Testis (tissue), 3 donors: ENCODE data around the gene ALG13. TPM values are rescaled to one million over a fixed set of nuclear protein-coding genes. Genes with fewer than 3 reads are reported as not detected.
"Not testable (repeated sequence)": the region's sequence is repeated elsewhere in the genome, so short reads cannot be mapped to it uniquely, and the experiment has no call there.

ENCODE experiments used
- DNase-seq: peaks from one replicate; pipeline ENCODE4 v3.0.0-alpha.2; 2019
- H3K27ac ChIP-seq, 2 donors: fragments of 200-600 bp; sonication (generic); one replicate each; pipeline ENCODE4 v1.5.1; 2019
- H3K27me3 ChIP-seq: fragments of 200-600 bp; sonication (generic); one replicate; pipeline ENCODE4 v1.5.1; 2019
- H3K36me3 ChIP-seq: fragments of 200-600 bp; sonication (generic); one replicate; pipeline ENCODE4 v1.5.1; 2017; ENCODE audit warnings: low read depth; ENCODE audit errors: missing control alignments
- H3K4me1 ChIP-seq: fragments of 200-600 bp; sonication (generic); one replicate; pipeline ENCODE4 v1.5.1; 2019
- H3K4me3 ChIP-seq, 2 donors: fragments of 200-600 bp; sonication (generic); one replicate each; pipeline ENCODE4 v1.5.1; 2017 to 2019
- H3K9me3 ChIP-seq: fragments of 200-600 bp; sonication (generic); one replicate; pipeline ENCODE4 v1.5.1; 2017
- POLR2A ChIP-seq: fragments of 450-650 bp; IDR thresholded peaks from one replicate; pipeline ENCODE4 v1.6.1; 2017; ENCODE audit warnings: antibody characterized with exemption, mild to moderate bottlenecking, moderate library complexity
- WGBS, 2 donors: methylation state at CpG; one replicate each; pipeline ENCODE4 v1.1.5; 2018; 5-methylcytosine and 5-hydroxymethylcytosine counted together
- intact Hi-C: fragments of 100-400 bp; cut with DNase I; formaldehyde crosslinking; loops from one replicate; pipeline ENCODE4 v1.15.1; 2023; ENCODE audit warnings: low total_unique reads
- polyA plus RNA-seq: library from polyadenylated mRNA; stranded (reverse); fragments of 350-450 nt; fragmentation: Illumina TruSeq; extraction: RNeasy Lipid Tissue Mini Kit (QIAGEN cat#74804); gene quantifications from one replicate; pipeline ENCODE4 v1.2.3, GENCODE V29; 2014; ENCODE audit warnings: low read depth, low replicate concordance; ENCODE audit not compliant: insufficient read depth
- small RNA-seq, 2 donors: library from RNA; depleted of rRNA; stranded (forward); fragments of <200 nt; gene quantifications; one replicate each; pipeline ENCODE3, GENCODE V24; 2016
- total RNA-seq, 2 donors: library from RNA; depleted of rRNA; stranded (reverse); fragments of >200 nt; gene quantifications; one replicate each; pipeline ENCODE4 v1.2.3, GENCODE V29; 2016
- TF ChIP-seq, protein P1 (sequence below), 3 experiments: fragments of 450-650 bp in 2 of 3; fragments of 200-600 bp in 1 of 3; sonication (generic) in 1 of 3; IDR thresholded peaks; one replicate each; pipeline ENCODE4 v1.5.1; 2016 to 2019; ENCODE audit warnings: antibody characterized with exemption in 3 of 3, mild to moderate bottlenecking in 2 of 3, moderate library complexity in 1 of 3

ALG13 gene
- total and polyA plus RNA-seq, 3 donors from 2014 or later = 43.9 to 164 (median 163) TPM

DNA sequence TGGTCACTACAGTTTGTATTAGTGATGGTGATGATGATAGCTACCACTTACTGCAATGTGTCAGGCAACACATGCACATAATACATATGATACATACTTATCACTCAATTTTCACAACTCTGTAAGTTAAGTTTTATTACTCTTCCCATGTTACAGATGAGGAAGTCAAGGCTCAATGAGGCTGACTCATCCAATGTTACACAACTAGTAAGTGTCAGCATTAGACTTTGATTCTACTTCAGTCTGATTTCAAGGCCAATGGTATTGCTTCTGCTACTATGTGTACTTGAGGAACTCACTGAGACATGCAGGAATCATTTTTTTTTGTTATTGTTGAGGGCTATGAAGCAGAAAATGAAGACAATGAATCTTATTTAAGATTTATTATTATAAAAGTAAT lies 98.6 kb downstream of the ALG13 start:
- intact Hi-C loops = no loop called here
- H3K9me3 ChIP-seq = no peaks in the 10 kb centered on the region
- H3K36me3 ChIP-seq = no peaks in the 10 kb centered on the region
- no peaks in the 10 kb centered on the region for H3K4me1 ChIP-seq
- no peak for TF ChIP-seq POLR2A
- DNase-seq = no peak
- H3K27ac ChIP-seq = no peak overlapping the region
- H3K4me3 ChIP-seq = no peak overlapping the region
- no peaks in the 10 kb centered on the region for H3K27me3 ChIP-seq

DNA sequence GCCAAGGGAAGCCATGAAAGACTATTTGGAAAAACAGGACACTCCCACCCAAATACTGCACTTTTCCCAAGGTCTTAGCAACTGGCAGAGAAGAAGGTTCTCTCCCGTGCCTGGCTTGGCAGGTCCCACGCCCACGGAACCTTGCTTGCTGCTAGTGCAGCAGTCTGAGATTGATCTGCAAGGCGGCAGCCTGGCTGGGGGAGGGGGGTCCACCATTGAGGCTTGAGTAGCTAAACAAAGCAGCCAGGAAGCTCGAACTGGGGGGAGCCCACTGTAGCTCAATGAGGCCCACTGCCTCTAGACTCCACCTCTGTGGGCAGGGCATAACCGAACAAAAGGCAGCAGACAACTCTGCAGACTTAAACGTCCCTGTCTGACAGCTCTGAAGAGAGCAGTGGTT lies 103.7 kb downstream of the ALG13 start:
- intact Hi-C loops = no loop called here
- no peak for DNase-seq

DNA sequence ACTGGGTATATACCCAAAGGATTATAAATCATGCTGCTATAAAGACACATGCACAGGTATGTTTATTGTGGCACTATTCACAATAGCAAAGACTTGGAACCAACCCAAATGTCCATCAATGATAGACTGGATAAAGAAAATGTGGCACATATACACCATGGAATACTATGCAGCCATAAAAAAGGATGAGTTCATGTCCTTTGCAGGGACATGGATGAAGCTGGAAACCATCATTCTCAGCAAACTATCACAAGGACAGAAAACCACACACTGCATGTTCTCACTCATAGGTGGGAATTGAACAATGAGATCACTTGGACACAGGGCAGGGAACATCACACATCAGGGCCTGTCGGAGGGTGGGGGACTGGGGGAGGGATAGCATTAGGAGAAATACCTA lies 109.1 kb downstream of the ALG13 start:
- H3K27me3 ChIP-seq, intact Hi-C loops, H3K4me1 ChIP-seq, H3K9me3 ChIP-seq, H3K27ac ChIP-seq, DNase-seq, H3K36me3 ChIP-seq, H3K4me3 ChIP-seq: not testable (repeated sequence)
- 100% methylated on average over 1 of the region's 1 CpG; no CpG with 5 or more reads in 1 of the 2 donors for WGBS, 2 donors

More for the DNA sequence above, 103.7 kb downstream of the ALG13 start:
- Histone ChIP-seq H3K9me3 (no peaks in the 10 kb centered on the region), H3K4me3 (no peak overlapping the region), H3K36me3 (no peaks in the 10 kb centered on the region), H3K27me3 (no peaks in the 10 kb centered on the region), H3K27ac (no peak overlapping the region), H3K4me1 (no peaks in the 10 kb centered on the region)
- TF ChIP-seq POLR2A = no peak
- TF ChIP-seq, protein P1, sequence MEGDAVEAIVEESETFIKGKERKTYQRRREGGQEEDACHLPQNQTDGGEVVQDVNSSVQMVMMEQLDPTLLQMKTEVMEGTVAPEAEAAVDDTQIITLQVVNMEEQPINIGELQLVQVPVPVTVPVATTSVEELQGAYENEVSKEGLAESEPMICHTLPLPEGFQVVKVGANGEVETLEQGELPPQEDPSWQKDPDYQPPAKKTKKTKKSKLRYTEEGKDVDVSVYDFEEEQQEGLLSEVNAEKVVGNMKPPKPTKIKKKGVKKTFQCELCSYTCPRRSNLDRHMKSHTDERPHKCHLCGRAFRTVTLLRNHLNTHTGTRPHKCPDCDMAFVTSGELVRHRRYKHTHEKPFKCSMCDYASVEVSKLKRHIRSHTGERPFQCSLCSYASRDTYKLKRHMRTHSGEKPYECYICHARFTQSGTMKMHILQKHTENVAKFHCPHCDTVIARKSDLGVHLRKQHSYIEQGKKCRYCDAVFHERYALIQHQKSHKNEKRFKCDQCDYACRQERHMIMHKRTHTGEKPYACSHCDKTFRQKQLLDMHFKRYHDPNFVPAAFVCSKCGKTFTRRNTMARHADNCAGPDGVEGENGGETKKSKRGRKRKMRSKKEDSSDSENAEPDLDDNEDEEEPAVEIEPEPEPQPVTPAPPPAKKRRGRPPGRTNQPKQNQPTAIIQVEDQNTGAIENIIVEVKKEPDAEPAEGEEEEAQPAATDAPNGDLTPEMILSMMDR (IDR thresholded peaks at IDR 0.05) = no peak
- 62% methylated on average over 7 of the region's 7 CpGs; no CpG with 5 or more reads in 1 of the 2 donors for WGBS, 2 donors

Small RNAs within 50 kb of the gene (small RNA-seq; reads per million reads assigned to genes)
- gene RNA5SP512 = 0 reads per million in 2 donors

Other genes with a start within 250 kb of the ALG13 start
- gene SERTM2, start 169.5 kb upstream of the ALG13 start, total RNA-seq = under 1 TPM in 1 of 2 donors, not detected in 1; 0.06 TPM
- gene SERTM2, start 169.5 kb upstream of the ALG13 start, polyA plus RNA-seq = 2.3 TPM
- 100 to 1,000 TPM; 103 to 112 TPM for gene TRPC5OS, start 195.0 kb downstream of the ALG13 start, total RNA-seq
- 49.8 TPM for gene TRPC5OS, start 195.0 kb downstream of the ALG13 start, polyA plus RNA-seq